GM04503 (cell line): ENCODE results near the gene CFAP70.
A peak's percentile ranks its signal among the peaks of the same experiment; 100 is the strongest.

Experiments used
- DNase-seq: peaks from one replicate; pipeline ENCODE4 v3.0.0-alpha.2; 2012; ENCODE audit warnings: low read depth

CFAP70 gene

GRCh38 chr10:73252445-73253224 lies 106.0 kb downstream of the CFAP70 start, which contains the start of gene MRPS16:
TSS of gene MRPS16 (minus strand) at chr10:73252644. CDS start at chr10:73252482, 162 bp downstream.
- DNase-seq, result peak; percentile 89

- no peak for DNase-seq
These were observed 106.8 kb downstream of the CFAP70 start for GRCh38 chr10:73251683-73252444.

GRCh38 chr10:73248259-73248724 lies 110.4 kb downstream of the CFAP70 start:
- DNase-seq, result no peak

GRCh38 chr10:73247509-73248258 lies 111.0 kb downstream of the CFAP70 start:
- no peak for DNase-seq

DNA sequence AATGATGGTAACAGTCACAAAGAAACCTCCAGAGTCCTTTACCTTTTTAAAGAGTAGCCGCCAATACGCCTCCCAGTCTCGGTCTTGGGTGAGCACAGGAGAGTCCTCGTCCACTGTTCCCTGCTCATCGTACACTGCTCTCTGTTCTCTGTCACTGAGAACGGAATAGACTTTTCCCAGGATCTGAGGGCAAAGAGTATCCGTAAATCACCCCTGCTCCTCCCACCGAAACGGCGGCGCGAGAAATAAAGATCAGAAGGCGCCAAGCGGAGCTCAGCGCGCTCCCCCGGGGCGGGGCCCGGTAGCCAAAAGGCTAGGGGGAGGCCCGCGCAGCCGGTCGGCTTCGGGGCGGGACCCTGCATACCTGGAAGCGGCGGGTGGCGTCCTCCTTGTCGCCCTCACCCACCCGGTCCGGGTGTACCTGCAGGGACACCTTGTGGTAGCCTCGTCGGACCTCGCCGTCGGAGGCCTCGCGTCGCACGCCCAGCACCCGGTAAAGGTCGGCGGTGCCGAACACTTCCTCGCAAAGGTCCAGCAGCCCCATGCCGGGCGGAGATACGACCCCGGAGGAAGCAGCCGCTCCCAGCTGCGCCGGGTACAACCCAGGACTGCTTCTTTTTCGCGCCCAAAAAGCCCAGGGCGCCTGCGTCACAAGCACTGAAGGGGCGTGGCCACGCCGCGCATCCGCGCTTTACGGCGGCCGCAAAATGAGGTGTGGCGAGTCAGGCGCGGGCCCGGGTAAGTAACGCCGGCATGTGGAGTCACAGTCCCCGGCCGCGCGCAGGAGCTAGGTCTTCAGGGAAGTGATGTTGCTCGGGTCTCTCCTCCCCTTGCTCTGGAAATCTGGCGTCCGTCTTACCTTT lies 111.8 kb downstream of the CFAP70 start, which contains the start of gene DNAJC9:
DNAJC9 (minus strand) TSS at position 610 of the 863 bp plus-strand sequence; CDS start at position 544, 66 bp downstream.
- DNase-seq, result peak; percentile 53

DNA sequence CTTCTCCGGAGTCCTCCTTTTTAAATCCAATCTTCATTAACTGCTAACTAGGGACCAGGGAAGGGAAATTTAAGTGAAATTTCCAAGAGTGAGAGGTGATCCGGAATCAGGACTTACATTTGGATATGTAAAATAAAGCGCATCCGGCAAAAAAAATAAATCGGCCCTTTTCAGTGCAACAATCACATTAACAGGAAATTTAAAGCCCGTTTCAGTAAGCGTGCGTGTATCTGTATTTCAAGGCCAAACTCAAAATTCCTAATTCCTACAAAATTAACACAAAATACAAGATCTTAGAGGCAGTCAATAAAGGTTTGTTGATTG lies 112.4 kb downstream of the CFAP70 start:
- DNase-seq, result no peak

DNA sequence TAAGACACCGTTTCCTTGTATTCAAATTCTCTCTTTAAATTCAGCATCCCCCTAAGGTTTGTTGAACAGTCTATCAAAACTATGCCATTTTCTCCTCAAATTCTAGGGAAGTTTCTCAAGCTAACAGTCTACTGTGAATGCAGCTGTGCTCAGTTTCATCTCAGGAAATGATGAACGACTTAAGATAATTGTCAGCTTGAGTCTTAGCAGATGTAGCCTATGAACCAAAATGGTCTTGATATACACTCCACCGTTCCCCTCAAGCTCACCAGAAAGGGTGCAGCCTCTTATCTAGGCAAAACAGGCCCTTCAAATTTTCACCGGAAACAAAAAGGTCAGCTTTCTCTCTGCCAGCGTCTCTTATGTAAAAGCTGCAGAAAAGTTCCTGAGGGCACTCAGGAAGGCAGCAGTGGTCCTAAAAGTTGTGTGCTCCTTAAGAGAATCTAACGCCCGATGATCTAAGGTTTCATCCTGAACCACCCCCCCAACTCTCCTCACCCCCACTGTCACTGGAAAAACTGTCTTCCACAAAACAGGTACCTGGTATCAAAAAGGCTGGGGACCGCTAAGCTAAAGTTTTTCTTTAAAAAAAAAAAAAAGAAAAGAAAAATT lies 113.7 kb downstream of the CFAP70 start:
- no peak for DNase-seq

GRCh38 chr10:73239908-73240307 lies 118.8 kb downstream of the CFAP70 start:
- no peak for DNase-seq

DNA sequence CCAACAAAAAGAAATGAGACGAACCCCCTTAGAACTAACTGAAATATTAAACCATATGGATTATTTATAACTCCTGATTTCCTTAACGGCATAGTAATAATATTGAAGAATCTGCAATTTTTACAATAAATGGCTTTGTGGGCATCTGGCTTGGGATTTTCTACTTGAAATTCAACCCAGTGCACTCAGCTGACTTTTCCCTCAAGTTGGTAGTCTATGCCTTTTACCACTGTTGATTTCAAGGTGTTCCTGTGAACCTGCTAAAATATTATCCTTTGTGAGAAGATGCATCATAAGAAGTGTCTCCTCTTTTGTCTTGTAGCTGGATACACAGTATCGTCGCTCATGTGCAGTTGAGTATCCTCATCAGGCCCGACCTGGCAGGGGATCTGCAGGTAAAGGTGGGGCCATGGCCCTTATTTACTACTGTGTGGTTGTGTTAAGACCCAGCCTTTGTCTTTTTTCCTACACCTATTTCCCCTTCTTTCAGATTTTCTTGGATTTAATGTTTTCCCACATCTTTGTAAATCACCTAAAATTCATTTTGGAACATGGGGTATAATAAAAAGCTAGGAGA lies 119.6 kb downstream of the CFAP70 start:
- DNase-seq, result no peak

DNA sequence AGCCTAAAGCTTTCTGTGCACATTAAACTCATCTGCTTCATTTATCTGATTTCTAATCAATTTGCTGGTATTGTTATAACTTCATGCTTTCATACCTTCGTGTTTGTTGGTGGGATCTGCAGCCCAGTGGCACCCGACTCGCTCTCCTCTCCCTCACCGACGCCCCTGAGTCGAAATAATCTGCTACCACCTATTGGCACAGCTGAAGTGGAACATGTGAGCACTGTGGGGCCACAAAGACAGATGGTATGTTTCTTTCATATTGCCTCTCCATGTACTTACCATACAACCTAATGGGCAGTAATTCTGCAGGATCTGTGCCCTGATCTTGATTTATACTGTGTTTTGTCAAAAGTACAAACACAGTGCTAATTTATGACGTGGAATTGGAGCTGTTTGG lies 124.0 kb downstream of the CFAP70 start:
- DNase-seq, result no peak

DNA sequence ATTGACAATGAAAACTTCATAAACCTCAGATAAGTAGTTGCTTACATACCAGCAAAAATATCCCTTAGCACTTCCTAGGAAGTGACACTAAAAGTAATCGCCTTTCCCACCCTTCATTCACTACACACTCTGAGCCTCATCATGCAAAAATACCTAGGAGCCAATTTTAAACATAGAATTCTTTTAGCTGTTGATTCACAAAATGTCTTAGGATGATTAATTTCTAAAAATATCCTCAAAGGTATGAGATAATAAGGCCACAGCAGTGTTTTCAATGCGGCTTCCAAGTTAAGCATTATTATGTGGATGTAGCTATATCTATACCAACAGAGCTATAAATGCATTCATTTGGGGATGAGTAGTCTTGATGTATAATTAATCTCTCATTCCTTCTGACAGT lies 124.8 kb downstream of the CFAP70 start:
- DNase-seq, result no peak

DNA sequence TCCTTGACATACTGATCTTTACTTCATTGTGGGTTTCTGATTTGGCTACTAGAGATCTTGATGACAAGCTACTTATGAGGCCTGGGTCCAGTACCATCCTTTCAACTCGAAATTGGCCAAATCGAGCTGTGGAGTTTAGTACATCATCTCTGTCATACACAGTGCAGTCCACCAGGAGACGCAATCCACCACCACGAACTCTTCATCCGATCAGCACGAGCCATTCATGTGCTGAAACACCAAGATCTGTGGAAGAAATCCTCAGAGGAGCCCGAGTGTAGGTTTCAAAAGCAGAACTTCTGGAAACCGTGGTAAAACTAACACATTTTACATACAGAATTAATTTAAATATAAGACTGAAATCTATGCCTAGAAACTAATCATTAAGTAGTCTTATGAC lies 125.8 kb downstream of the CFAP70 start:
- DNase-seq, result no peak

DNA sequence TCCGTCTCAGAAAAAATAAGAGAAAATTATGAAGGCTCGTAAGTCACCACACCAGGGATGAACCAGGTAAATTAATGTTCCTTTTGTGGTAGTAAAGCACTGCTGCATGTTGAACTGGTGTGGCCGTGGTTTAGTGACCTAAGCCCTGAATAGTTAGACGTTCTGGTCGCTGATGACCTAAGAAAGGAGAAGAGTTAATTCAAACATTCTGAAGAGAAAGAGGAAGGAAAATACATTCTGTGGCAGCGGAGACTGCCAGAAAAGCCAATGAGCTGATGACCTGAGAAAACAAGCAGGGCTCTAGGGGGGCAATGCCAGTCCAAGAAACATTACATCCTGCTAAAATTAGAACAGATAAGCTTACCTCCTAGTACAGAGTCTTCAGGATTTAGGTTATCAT lies 129.1 kb downstream of the CFAP70 start:
- DNase-seq, result no peak

DNA sequence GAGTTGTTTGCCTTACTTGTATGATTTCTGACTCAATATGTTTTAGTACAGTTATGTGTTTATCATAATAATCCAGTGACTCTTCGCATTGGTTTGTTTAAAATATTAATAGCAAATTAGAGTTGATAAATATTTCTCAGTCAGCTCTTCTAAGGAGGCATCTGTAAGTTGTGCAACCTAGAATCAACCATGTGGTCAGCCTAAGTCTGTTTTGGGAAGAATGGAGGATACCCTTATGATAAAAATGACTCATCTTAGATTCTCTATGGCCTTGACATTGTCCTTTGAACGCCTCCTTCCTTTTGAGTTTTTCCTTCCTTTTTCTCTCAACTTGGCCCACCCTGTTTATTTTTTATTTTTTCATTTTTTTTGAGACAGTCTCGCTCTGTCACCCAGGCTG lies 130.4 kb downstream of the CFAP70 start:
- DNase-seq, result no peak

- DNase-seq, result no peak
These were observed 132.0 kb downstream of the CFAP70 start for GRCh38 chr10:73226663-73227062.

GRCh38 chr10:73225518-73225917 lies 133.1 kb downstream of the CFAP70 start:
- no peak for DNase-seq

DNA sequence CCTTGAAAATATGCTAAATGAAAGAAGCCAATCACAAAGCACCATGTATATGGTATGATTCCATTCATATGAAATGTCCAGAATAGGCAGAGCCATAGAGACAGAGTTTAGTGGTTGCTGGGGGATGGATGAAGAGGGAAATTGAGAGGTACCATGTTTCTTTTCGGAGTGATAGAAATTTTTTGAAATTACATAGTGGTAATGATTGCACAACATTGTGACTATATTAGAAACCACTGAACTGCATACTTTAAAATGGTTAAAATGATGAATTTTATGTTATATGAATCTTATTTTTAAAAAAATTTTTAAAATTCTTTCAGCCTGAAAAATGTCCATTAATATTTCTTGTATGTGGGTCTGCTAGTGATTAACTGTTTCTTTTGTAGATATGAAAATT lies 137.7 kb downstream of the CFAP70 start:
- DNase-seq, result no peak

DNA sequence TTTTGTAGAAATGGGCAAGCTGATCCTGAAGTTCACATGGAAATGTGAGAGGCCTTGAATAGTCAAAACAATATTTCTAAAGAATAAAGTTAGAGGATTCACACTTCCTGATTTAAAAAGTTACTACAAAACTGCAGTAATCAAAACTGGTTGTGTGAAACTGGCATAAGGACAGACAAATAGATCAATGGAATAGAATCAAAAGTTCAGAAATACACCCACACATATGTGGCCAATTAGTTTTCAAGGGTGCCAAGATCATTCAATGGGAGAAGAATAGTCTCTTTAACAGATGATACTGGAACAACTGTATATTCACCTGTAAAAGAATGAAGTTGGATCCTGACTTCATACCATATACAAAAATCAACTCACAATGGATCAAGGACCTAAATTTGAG lies 139.3 kb downstream of the CFAP70 start:
- no peak for DNase-seq

DNA sequence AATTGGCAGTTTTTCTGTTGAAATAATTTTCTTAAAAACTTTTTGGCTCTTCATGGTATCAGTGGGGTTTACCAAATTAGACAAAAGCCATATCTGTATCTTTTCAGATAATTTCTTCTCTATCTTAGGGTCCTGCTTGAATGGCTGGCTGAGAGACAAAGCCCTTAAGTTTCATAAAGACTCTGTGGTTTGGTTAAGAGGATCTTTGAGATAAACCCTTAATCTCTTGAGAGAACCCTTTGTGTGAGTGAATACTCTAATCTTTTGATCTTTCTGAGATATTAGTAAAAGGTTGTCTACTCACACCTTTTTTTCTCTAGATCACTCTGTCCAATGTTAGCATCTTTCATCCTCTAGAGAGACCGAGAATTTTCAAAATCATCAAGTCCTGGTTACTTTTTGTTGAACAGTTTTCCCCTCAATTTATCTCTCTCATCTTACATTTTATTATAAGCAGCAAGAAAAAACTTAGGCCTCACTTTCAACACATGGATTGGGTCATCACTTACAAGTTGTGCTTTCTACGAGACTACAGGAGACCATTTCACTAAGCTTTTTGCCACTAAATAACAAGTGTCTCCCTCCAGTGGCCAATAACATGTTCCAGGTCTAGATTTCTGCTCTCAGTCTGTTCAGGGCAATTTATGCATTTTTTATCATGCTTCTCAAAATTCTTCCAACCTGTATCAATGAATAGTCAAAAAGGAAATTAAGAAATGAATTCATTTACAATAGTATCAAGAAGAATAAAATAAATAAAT lies 140.1 kb downstream of the CFAP70 start:
- no peak for DNase-seq

GRCh38 chr10:73217628-73218027 lies 141.0 kb downstream of the CFAP70 start:
- DNase-seq, result no peak
